Keratinocyte (primary cell): ENCODE measurements around the gene OR5M8. TPM values are rescaled to one million over a fixed set of nuclear protein-coding genes. Genes with fewer than 3 reads are reported as not detected.

ENCODE experiments used
- DNase-seq: peaks from one replicate; pipeline ENCODE4 v3.0.0-alpha.2; 2011; ENCODE audit warnings: low read depth, missing footprints, low spot score
- FAIRE-seq: peaks from 2 replicates; lab custom pipeline; 2011; peaks lifted over from hg19 to GRCh38; lab: Jason Lieb, UNC
- H2AFZ ChIP-seq: 2 replicates; pipeline ENCODE4 v1.6.0; 2012; ENCODE audit warnings: low read length, control low read depth, inconsistent platforms; ENCODE audit not compliant: control insufficient read depth
- H3K27ac ChIP-seq: 2 replicates; pipeline ENCODE4 v1.5.1; 2011; ENCODE audit warnings: low read length; ENCODE audit not compliant: control insufficient read depth, insufficient read depth
- H3K27me3 ChIP-seq: 3 replicates; pipeline ENCODE4 v1.6.0; 2011; ENCODE audit warnings: low read length; ENCODE audit not compliant: control insufficient read depth, insufficient read depth; ENCODE audit errors: extremely low read depth
- H3K36me3 ChIP-seq, 2 experiments: 2 replicates in 1 of 2; 3 replicates in 1 of 2; pipeline ENCODE4 v1.5.1; 2011; ENCODE audit warnings: low read length in 2 of 2, mild to moderate bottlenecking in 1 of 2; ENCODE audit not compliant: control insufficient read depth in 2 of 2, insufficient read depth in 2 of 2; ENCODE audit errors: extremely low read depth in 1 of 2
- H3K4me1 ChIP-seq: 3 replicates; pipeline ENCODE4 v1.5.1; 2011; ENCODE audit warnings: low read length; ENCODE audit not compliant: control insufficient read depth, insufficient read depth; ENCODE audit errors: extremely low read depth
- H3K4me2 ChIP-seq: 3 replicates; pipeline ENCODE4 v1.6.0; 2011; ENCODE audit warnings: low read depth, low read length; ENCODE audit not compliant: control insufficient read depth, insufficient read depth; ENCODE audit errors: extremely low read depth
- H3K4me3 ChIP-seq, 3 experiments: fragments of 200-600 bp in 1 of 3; sonication (generic) in 1 of 3; 2 replicates in 2 of 3; 3 replicates in 1 of 3; pipeline ENCODE4 v1.5.1; 2011 to 2016; ENCODE audit warnings: low read length in 3 of 3, mild to moderate bottlenecking in 3 of 3, control low read depth in 2 of 3, inconsistent platforms in 1 of 3, low read depth in 1 of 3, mixed read lengths in 1 of 3, mixed run types in 1 of 3, moderate library complexity in 1 of 3; ENCODE audit not compliant: control insufficient read depth in 2 of 3, insufficient read depth in 2 of 3; ENCODE audit errors: extremely low read depth in 1 of 3
- H3K79me2 ChIP-seq: 2 replicates; pipeline ENCODE4 v1.6.0; 2012; ENCODE audit warnings: low read length; ENCODE audit not compliant: control insufficient read depth, insufficient read depth
- H3K9ac ChIP-seq: 3 replicates; pipeline ENCODE4 v1.6.0; 2011; ENCODE audit warnings: low read length; ENCODE audit not compliant: control insufficient read depth, insufficient read depth; ENCODE audit errors: extremely low read depth
- H3K9me1 ChIP-seq: 3 replicates; pipeline ENCODE4 v1.6.0; 2011; ENCODE audit warnings: low read length; ENCODE audit not compliant: control insufficient read depth, insufficient read depth; ENCODE audit errors: extremely low read depth
- H3K9me3 ChIP-seq: 2 replicates; pipeline ENCODE4 v1.5.1; 2012; ENCODE audit warnings: low read depth, low read length; ENCODE audit not compliant: control insufficient read depth
- H4K20me1 ChIP-seq: 3 replicates; pipeline ENCODE4 v1.6.0; 2011; ENCODE audit warnings: low read length; ENCODE audit not compliant: control insufficient read depth, insufficient read depth; ENCODE audit errors: extremely low read depth
- CTCF ChIP-seq, 3 experiments: IDR thresholded peaks in 1 of 3; conservative IDR thresholded peaks in 1 of 3; optimal IDR thresholded peaks in 1 of 3; 2 replicates in 2 of 3; 3 replicates in 1 of 3; pipeline versions ENCODE3 to v1.5.1; 2011; ENCODE audit warnings: low read length in 3 of 3, mild to moderate bottlenecking in 3 of 3, moderate library complexity in 2 of 3, control low read depth in 1 of 3, inconsistent platforms in 1 of 3; ENCODE audit not compliant: insufficient read depth in 2 of 3; ENCODE audit errors: extremely low read depth in 1 of 3
- EZH2 ChIP-seq: IDR thresholded peaks from one replicate; pipeline ENCODE4 v1.6.1; 2012; ENCODE audit warnings: inconsistent platforms, mild to moderate bottlenecking, low read length, moderate library complexity
- dilution Hi-C: fragments of 300-500 bp; cut with MboI; formaldehyde crosslinking; loops from one replicate; pipeline ENCODE4 v1.7.0; 2020; ENCODE audit warnings: low sequenced_read_pairs; ENCODE audit not compliant: extremely low pct_ligation_motif_present
- polyA plus RNA-seq, 5 experiments: library from polyadenylated mRNA; depleted of rRNA in 3 of 5; stranded (reverse) in 3 of 5; stranded (forward) in 1 of 5; unstranded in 1 of 5; fragments of >200 nt; gene quantifications; 1 replicate in 1 of 5; 2 replicates in 3 of 5; 3 replicates in 1 of 5; pipeline versions ENCODE4 v1.2.1 to v1.2.3, GENCODE V29; 2011 to 2012; ENCODE audit warnings: missing spikeins in 2 of 5, low read depth in 1 of 5, low replicate concordance in 1 of 5

OR5M8 gene
- polyA plus RNA-seq, 1 donor (not counting 4 experiments of a cell fraction or from before 2014, with no cell fraction given) = not detected

GRCh38 chr11:56486801-56487200 lies 4.4 kb downstream of the OR5M8 start:
- Histone ChIP-seq H3K9me1 (no peaks in the 10 kb centered on the region), H4K20me1 (no peaks in the 10 kb centered on the region), H3K4me3 (no peak overlapping the region), H3K4me2 (no peak overlapping the region), H3K9ac (no peak overlapping the region), H3K79me2 (no peaks in the 10 kb centered on the region), H3K27ac (no peak overlapping the region), H2AFZ (no peak overlapping the region), H3K9me3 (no peaks in the 10 kb centered on the region), H3K27me3 (no peaks in the 10 kb centered on the region), H3K36me3 (no peaks in the 10 kb centered on the region), H3K4me1 (no peaks in the 10 kb centered on the region)
- dilution Hi-C loops = no loop called here
- DNase-seq (no peak), FAIRE-seq (no peak)
- TF ChIP-seq EZH2 (no peak), CTCF (optimal IDR thresholded peaks at IDR 0.05 in 1 of 3, IDR thresholded peaks at IDR 0.05 in 1 of 3, conservative IDR thresholded peaks at IDR 0.05 in 1 of 3; ENCODE audit: extremely low read depth in 1 of 3, insufficient read depth in 2 of 3, low read length in 3 of 3) (no peak)

- no peak overlapping the region for H3K4me2 ChIP-seq
- FAIRE-seq (no peak), DNase-seq (no peak)
- no peaks in the 10 kb centered on the region for H3K9me3 ChIP-seq
- H2AFZ ChIP-seq = no peak overlapping the region
- dilution Hi-C loops = no loop called here
- no peak overlapping the region for H3K27ac ChIP-seq
- no peaks in the 10 kb centered on the region for H3K4me1 ChIP-seq
- H4K20me1 ChIP-seq = no peaks in the 10 kb centered on the region
- TF ChIP-seq CTCF (optimal IDR thresholded peaks at IDR 0.05 in 1 of 3, IDR thresholded peaks at IDR 0.05 in 1 of 3, conservative IDR thresholded peaks at IDR 0.05 in 1 of 3; ENCODE audit: extremely low read depth in 1 of 3, insufficient read depth in 2 of 3, low read length in 3 of 3) (no peak), EZH2 (no peak)
- no peak overlapping the region for H3K4me3 ChIP-seq
- no peak overlapping the region for H3K9ac ChIP-seq
- no peaks in the 10 kb centered on the region for H3K9me1 ChIP-seq
- no peaks in the 10 kb centered on the region for H3K36me3 ChIP-seq
- H3K27me3 ChIP-seq = no peaks in the 10 kb centered on the region
- H3K79me2 ChIP-seq = no peaks in the 10 kb centered on the region
Measured at GRCh38 chr11:56474729-56475235, 16.4 kb downstream of the OR5M8 start.
